Tibial nerve (tissue), 4 donors: Measurements from ENCODE around the gene MUC5AC. TPM values are rescaled to one million over a fixed set of nuclear protein-coding genes. Genes with fewer than 3 reads are reported as not detected.

Experiments
- DNase-seq, 2 donors: peaks; one replicate each; pipeline ENCODE4 v3.0.0-alpha.2; 2019; ENCODE audit warnings: low spot score in 2 of 2
- H3K27ac ChIP-seq, 4 donors: fragments of 200-600 bp; sonication (generic) in 3 of 4; one replicate each; pipeline ENCODE4 v1.5.1; 2017 to 2019; ENCODE audit warnings: mild to moderate bottlenecking in 1 of 4
- H3K27me3 ChIP-seq, 2 donors: fragments of 200-600 bp; sonication (generic) in 1 of 2; one replicate each; pipeline versions ENCODE4 v1.5.1 to v1.6.0; 2017 to 2019
- H3K36me3 ChIP-seq, 3 donors: fragments of 200-600 bp; sonication (generic); one replicate each; pipeline ENCODE4 v1.5.1; 2018 to 2019
- H3K4me1 ChIP-seq, 4 donors: fragments of 200-600 bp; sonication (generic) in 3 of 4; one replicate each; pipeline ENCODE4 v1.5.1; 2017 to 2019
- H3K4me3 ChIP-seq, 4 donors: fragments of 200-600 bp; sonication (generic) in 3 of 4; one replicate each; pipeline ENCODE4 v1.5.1; 2017 to 2019; ENCODE audit warnings: mild to moderate bottlenecking in 1 of 4, moderate library complexity in 1 of 4
- H3K9me3 ChIP-seq, 4 donors: fragments of 200-600 bp; sonication (generic) in 3 of 4; one replicate each; pipeline ENCODE4 v1.5.1; 2017 to 2019
- EP300 ChIP-seq, 2 donors: sonication (generic); formaldehyde crosslinking; IDR thresholded peaks; one replicate each; pipeline ENCODE4 v1.6.1; 2017; ENCODE audit warnings: antibody characterized with exemption in 2 of 2, mild to moderate bottlenecking in 1 of 2
- POLR2A ChIP-seq, 2 donors: fragments of 450-650 bp; IDR thresholded peaks; one replicate each; pipeline ENCODE4 v1.6.1; 2017; ENCODE audit warnings: antibody characterized with exemption in 2 of 2, mild to moderate bottlenecking in 2 of 2, moderate library complexity in 2 of 2
- WGBS, 2 donors: methylation state at CpG; one replicate each; pipeline ENCODE4 v1.1.5; 2018; 5-methylcytosine and 5-hydroxymethylcytosine counted together
- total RNA-seq, 4 donors: library from RNA; depleted of rRNA; stranded (reverse); fragments of >200 nt; gene quantifications; one replicate each; pipeline ENCODE4 v1.1.0, GENCODE V29; 2016
- TF ChIP-seq, protein P1 (sequence below), 5 experiments: fragments of 200-600 bp in 3 of 5; fragments of 450-650 bp in 2 of 5; sonication (generic) in 3 of 5; IDR thresholded peaks; one replicate each; pipeline ENCODE4 v1.5.1; 2016 to 2019; ENCODE audit warnings: antibody characterized with exemption in 5 of 5, mild to moderate bottlenecking in 3 of 5, moderate library complexity in 2 of 5

Gene MUC5AC
- total RNA-seq, 4 donors from 2014 or later: not detected

DNA sequence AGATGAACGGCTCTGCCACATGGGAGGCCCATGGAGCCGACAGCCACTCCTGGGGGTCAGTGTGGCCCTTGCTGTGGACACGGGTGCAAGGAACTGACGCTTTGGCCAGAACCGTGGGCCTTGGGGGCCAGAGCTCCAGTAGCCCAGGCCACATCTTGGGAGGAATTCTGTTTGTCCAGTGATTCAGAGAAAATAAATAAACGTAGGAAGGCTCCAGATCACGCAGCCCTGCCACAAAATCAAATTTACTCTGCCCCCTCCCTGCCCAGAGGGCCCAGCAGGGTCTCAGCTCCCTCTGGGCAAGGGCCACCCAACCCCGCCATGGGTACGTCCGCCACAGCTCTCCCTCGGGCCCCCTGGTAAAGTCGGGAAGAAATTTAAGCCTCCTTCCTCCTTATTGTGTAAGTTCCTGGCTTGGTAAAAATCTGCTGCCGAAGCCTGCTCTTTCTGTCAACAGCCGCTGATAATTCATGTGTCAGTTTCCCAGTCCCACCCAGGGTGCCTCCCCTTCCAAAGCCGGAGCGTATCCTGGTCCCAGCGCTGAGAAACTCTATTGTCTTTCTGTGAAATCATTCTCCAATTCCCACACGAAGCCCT lies 6.9 kb upstream of the MUC5AC start:
- H3K27me3 ChIP-seq: peaks cover 0 to 7% of the 10 kb centered on the region in 2 donors
- H3K4me3 ChIP-seq: no peak overlapping the region
- no peak overlapping the region for H3K27ac ChIP-seq
- H3K36me3 ChIP-seq: no peaks in the 10 kb centered on the region
- H3K4me1 ChIP-seq: peaks cover 0 to 24% (median 0%) of the 10 kb centered on the region in 4 donors
- H3K9me3 ChIP-seq: no peaks in the 10 kb centered on the region
- TF ChIP-seq POLR2A (IDR thresholded peaks at IDR 0.05) (no peak), EP300 (IDR thresholded peaks at IDR 0.05) (no peak)
- TF ChIP-seq, protein P1, sequence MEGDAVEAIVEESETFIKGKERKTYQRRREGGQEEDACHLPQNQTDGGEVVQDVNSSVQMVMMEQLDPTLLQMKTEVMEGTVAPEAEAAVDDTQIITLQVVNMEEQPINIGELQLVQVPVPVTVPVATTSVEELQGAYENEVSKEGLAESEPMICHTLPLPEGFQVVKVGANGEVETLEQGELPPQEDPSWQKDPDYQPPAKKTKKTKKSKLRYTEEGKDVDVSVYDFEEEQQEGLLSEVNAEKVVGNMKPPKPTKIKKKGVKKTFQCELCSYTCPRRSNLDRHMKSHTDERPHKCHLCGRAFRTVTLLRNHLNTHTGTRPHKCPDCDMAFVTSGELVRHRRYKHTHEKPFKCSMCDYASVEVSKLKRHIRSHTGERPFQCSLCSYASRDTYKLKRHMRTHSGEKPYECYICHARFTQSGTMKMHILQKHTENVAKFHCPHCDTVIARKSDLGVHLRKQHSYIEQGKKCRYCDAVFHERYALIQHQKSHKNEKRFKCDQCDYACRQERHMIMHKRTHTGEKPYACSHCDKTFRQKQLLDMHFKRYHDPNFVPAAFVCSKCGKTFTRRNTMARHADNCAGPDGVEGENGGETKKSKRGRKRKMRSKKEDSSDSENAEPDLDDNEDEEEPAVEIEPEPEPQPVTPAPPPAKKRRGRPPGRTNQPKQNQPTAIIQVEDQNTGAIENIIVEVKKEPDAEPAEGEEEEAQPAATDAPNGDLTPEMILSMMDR (IDR thresholded peaks at IDR 0.05): no peak
- peak in 1 of 2 donors; percentile 25 for DNase-seq
- 31 to 41% methylated on average over 18 of the region's 18 CpGs for WGBS, 2 donors

DNA sequence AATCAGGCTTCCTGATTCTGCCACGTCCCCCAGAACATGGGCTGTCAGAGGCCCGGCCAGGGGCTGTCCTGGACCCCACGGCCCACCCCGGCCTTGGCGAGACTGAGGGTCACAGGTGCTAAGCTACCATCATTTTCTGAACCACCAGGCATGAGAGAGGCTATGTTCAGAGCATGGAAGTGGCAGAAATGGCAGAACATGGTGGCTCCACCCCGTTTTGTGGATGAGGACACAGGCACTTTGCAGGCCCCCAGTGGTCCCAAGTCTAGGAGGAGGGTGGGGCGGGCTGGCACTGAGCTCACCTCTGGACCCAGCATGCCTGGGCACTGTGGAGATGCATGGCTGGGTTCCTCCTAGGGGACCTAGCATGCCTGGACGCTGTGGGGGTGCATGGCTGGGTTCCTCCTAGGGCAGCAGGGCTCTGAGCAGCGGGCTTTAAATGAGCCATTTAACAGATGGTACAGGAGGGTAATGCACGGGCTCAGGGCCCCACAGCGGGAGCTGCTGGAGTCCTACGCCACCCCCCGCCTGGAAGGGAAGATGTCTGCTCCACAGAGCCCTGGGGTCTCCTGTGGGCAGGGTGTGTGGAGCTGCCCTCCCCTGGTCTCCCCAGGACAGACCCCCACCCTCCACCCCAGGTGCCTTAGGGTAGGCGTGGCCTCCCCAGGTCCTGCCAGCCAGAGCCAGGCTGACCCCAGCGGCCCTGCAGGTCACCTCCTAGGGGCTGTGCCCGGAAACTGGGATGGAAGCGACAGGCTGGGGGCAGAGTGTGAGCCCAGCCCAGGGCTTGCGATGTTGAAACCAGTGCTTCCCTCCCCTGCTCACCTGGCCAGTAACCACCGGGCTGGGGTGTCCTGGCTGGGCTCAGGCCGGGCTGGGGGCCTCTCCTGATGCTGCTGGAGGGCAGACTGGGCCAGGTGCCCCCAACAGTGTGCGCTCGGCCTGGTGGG lies 6.1 kb upstream of the MUC5AC start:
- Histone ChIP-seq H3K9me3 (no peaks in the 10 kb centered on the region), H3K27me3 (peaks cover 0 to 7% of the 10 kb centered on the region in 2 donors), H3K36me3 (no peaks in the 10 kb centered on the region), H3K27ac (no peak overlapping the region), H3K4me1 (peaks cover 0 to 24% (median 0%) of the 10 kb centered on the region in 4 donors), H3K4me3 (no peak overlapping the region)
- 65 to 73% methylated on average over 13 to 17 of the region's 22 CpGs for WGBS, 2 donors
- no peak for DNase-seq
- TF ChIP-seq, protein P1 (IDR thresholded peaks at IDR 0.05): no peak
- TF ChIP-seq POLR2A (IDR thresholded peaks at IDR 0.05) (no peak), EP300 (IDR thresholded peaks at IDR 0.05) (no peak)

DNA sequence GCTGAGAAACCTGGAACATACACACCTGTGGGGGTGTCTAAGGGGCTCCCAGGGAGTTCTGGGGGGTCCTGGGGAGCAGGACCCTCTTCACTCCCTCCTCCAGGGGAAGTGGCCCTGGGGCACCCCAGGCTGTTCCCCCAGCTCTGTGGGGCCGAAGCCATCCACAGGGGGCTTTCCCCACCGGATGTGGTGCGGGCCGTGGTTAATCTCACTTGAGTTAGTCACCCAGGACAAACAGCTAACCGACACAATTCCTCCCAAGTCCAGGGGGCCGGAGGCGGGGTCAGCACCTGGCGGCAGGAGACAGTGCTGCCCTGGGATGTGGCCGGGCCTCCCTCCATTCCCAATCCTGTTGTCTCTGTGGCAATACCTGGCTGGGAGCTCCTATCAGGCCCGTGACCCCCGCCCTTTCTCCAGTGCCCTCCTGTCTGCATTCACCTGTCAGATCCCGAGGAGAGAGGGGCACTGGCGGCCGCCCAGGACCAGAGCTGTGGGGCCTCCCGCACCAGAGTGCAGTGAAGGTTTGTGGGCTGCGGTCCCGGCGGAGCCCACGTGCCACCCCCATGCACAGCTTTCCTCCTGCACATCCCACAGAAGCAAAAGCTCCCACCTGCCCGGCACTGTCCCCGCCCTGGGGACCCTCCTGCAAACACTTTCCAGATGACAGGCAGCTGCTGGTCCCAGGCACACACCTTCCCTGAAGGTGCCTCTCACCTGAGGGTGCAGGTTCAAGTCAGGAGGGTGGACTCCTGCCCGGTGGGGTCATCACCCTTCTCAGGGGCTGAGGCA lies 5.2 kb upstream of the MUC5AC start:
- Histone ChIP-seq H3K27me3 (peaks cover 0 to 7% of the 10 kb centered on the region in 2 donors), H3K9me3 (no peaks in the 10 kb centered on the region), H3K36me3 (no peaks in the 10 kb centered on the region), H3K4me3 (no peak overlapping the region), H3K4me1 (peaks cover 0 to 24% (median 0%) of the 10 kb centered on the region in 4 donors), H3K27ac (no peak overlapping the region)
- WGBS, 2 donors: 56 to 73% methylated on average over 9 to 22 of the region's 22 CpGs
- TF ChIP-seq, protein P1 (IDR thresholded peaks at IDR 0.05): no peak
- TF ChIP-seq EP300 (IDR thresholded peaks at IDR 0.05) (no peak), POLR2A (IDR thresholded peaks at IDR 0.05) (no peak)
- no peak for DNase-seq

DNA sequence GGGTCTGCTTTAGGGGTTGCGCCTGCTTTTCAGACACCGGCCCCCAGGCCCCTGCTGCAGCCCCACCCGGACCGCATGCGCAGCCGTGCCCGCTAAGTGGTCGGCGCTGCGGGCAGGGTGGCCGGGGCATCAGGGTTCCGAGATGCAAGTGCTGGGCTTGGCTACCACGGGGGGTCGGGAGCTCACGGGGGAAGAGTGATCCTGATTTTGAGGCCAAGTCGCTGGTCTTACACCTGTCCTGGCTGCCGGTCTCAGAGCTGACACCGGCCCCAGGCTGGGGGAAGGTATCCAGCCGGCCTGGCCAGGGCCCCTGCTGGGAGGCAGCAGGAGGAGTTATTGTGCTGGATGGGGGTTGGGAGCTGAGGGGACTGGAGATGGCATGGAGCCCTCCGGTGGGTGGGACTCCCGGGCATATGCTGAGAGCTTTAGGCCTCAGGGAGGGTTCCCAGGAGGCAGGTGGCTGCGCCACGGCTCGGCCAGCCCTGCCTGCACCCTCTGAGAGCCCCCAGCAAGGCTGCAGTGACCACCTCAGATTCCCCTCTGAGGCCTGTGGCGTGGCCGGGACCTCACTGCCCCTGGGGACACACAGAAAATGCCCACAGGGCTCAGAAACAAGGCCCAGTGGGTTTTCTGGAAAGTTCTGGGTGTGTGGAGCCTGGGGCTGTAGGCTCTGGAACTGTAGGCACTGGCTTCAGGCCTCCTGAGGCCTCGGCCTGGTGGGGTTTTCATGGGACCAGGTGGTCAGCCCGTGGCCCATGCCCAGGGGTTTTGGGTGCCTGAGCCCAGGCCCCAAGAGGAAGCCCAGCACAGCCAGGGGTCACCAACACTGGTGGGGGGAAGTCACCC lies 4.4 kb upstream of the MUC5AC start:
- DNase-seq: no peak
- H3K27me3 ChIP-seq: peaks cover 0 to 7% of the 10 kb centered on the region in 2 donors

More for the DNA sequence above, 4.4 kb upstream of the MUC5AC start:
- WGBS, 2 donors: 78 to 85% methylated on average over 24 to 28 of the region's 28 CpGs
- Histone ChIP-seq H3K36me3 (no peaks in the 10 kb centered on the region), H3K9me3 (no peaks in the 10 kb centered on the region), H3K4me1 (peaks cover 0 to 24% (median 0%) of the 10 kb centered on the region in 4 donors), H3K4me3 (no peak overlapping the region), H3K27ac (peak overlapping the region in 3 of 4 donors; percentile 18 to 52 (median 19))
- no peak for TF ChIP-seq EP300 (IDR thresholded peaks at IDR 0.05)
- no peak for TF ChIP-seq POLR2A (IDR thresholded peaks at IDR 0.05)
- TF ChIP-seq, protein P1 (IDR thresholded peaks at IDR 0.05): no peak
